Activated naive CD4-positive, alpha-beta T cell treated with anti-CD3 and anti-CD28 coated beads, Interleukin-2, amount 50 U/mL, for 72 hours (primary cell): ENCODE data around the gene AK9. TPM values are rescaled to one million over a fixed set of nuclear protein-coding genes. Genes with fewer than 3 reads are reported as not detected.
A peak's percentile ranks its signal among the peaks of the same experiment; 100 is the strongest.
"Not testable (repeated sequence)": the region's sequence is repeated elsewhere in the genome, so short reads cannot be mapped to it uniquely, and the experiment has no call there.

ENCODE experiments used
- ATAC-seq, 2 donors: fragments of 150-1000 bp; cut with Tn5 transposase; 2 replicates each; pipeline ENCODE4 v1.10.0; 2021; ENCODE audit warnings: mild to moderate bottlenecking in 2 of 2, moderate library complexity in 2 of 2
- DNase-seq, 2 donors: peaks; one replicate each; pipeline ENCODE4 v3.0.0; 2021 to 2022; ENCODE audit warnings: low spot score in 2 of 2
- H3K27ac Mint-ChIP-seq, 2 donors: one replicate each; pipeline ENCODE4 v1.8.0; 2022; ENCODE audit warnings: mild to moderate bottlenecking in 2 of 2, mixed read lengths in 2 of 2
- H3K36me3 Mint-ChIP-seq, 2 donors: one replicate each; pipeline ENCODE4 v1.8.0; 2022; ENCODE audit warnings: mixed read lengths in 2 of 2
- H3K9me3 Mint-ChIP-seq, 2 donors: one replicate each; pipeline ENCODE4 v1.8.0; 2022; ENCODE audit warnings: mixed read lengths in 2 of 2
- total RNA-seq, 2 donors: library from RNA; stranded (reverse); gene quantifications; one replicate each; pipeline ENCODE4 v1.2.3, GENCODE V29; 2022

AK9 gene
- total RNA-seq, 2 donors from 2014 or later, result 1.5 to 3.8 TPM

DNA sequence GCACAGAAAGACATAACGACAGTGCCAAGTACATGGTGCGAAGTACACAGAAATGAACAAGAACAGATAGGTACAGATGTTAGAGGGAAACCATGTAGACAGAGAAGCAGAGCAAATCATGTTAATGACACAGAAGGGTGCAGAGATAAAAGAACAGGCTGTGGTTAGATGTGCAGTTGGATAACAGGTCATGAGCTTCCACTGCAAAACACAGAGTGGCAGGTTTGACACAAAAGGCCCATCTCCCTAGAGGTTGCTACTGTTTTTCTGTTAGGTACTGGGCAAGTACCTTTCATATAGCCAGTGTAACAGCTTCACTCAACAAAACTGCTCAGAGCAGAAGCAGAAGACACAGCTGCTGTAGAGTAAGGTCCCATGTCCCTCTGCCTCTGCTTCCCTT lies 84.6 kb downstream of the AK9 start:
- H3K36me3 Mint-ChIP-seq, result peaks cover 1 to 16% of the 10 kb centered on the region in 2 donors
- no peak for DNase-seq
- H3K27ac Mint-ChIP-seq, result no peak overlapping the region
- ATAC-seq, result peak in 1 of 2 donors; percentile 49
- H3K9me3 Mint-ChIP-seq, result peaks cover 5 to 14% of the 10 kb centered on the region in 2 donors

DNA sequence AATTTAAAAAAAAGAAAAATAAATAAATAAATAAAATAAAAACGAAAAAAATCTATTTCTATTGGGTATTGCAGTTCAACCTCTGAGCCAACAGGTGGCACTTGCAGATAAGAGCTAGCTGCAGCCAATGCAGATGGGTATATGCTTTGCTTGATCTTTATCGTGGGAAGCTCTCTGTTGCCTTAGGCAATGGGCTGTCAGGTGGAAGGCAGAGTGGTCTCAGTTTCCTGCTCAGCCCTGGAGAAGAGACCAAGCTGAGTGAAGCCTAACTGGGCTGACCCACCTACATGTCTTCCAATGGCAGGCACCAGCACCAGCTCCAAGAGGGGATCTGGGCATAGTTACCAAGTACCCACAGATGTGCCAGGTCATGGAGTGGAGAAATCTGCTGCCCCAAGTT lies 95.0 kb downstream of the AK9 start:
- ATAC-seq (peak; percentile 39 to 59), DNase-seq (no peak)
- Mint-ChIP-seq H3K27ac (no peak overlapping the region), H3K9me3 (peaks cover 8 to 10% of the 10 kb centered on the region in 2 donors), H3K36me3 (peaks cover 13 to 25% of the 10 kb centered on the region in 2 donors)

DNA sequence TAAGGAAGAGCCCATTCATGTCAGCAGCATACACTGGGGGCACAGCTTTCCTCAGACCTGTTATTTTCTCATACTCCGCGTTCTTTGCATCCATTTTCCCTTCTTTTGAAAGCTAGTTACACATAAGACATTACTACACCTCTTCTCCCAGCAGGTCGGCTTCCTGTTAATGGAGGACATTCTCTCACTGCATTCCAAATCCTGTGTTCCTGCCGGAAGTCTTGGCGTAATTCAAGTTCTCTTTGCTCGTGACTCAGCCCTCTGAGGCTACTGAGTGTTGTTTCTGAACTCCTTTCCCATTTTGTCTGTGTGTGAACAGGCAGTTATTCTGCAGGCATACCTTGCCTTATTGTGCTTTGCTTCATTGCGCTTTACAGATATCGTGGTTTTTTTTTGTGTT lies 110.5 kb downstream of the AK9 start:
- ATAC-seq (no peak), DNase-seq (no peak)
- Mint-ChIP-seq H3K9me3 (peaks cover 0 to 3% of the 10 kb centered on the region in 2 donors), H3K27ac (no peak overlapping the region), H3K36me3 (peaks cover 0 to 8% of the 10 kb centered on the region in 2 donors)

DNA sequence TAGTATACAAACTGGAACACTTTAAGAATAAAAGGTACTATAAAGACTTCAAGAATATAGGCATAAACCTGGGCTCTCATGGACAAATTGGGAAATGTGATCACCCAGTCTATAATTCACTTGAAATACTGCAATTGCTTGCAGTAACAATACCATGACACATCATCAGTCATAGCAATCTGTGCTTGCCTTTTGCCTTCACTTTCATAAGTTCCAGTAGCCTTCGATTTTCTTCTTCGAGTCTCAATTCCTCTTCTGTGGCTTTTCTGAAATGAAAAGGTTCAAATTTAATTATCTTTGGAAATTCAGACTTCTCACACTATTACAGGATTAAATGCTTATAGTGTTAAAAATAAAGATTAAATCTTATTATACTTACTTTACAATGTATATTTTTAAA lies 111.6 kb downstream of the AK9 start:
- ATAC-seq, result no peak
- Mint-ChIP-seq H3K36me3 (peaks cover 0 to 8% of the 10 kb centered on the region in 2 donors), H3K9me3 (peaks cover 0 to 3% of the 10 kb centered on the region in 2 donors)

DNA sequence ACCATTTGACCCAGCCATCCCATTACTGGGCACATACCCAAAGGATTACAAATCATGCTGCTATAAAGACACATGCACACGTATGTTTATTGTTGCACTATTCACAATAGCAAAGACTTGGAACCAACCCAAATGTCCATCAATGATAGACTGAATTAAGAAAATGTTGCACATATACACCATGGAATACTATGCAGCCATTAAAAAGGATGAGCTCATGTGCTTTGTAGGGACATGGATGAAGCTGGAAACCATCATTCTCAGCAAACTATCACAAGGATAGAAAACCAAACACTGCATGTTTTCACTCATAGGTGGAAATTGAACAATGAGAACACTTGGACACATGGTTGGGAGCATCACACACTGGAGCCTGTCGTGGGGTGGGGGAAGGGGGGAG lies 121.1 kb downstream of the AK9 start:
- H3K36me3 Mint-ChIP-seq, result peaks cover 5 to 15% of the 10 kb centered on the region in 2 donors
- not testable (repeated sequence) for DNase-seq, H3K9me3 Mint-ChIP-seq, ATAC-seq, H3K27ac Mint-ChIP-seq

More for the DNA sequence above, 111.6 kb downstream of the AK9 start:
- no peak for DNase-seq
- no peak overlapping the region for H3K27ac Mint-ChIP-seq

DNA sequence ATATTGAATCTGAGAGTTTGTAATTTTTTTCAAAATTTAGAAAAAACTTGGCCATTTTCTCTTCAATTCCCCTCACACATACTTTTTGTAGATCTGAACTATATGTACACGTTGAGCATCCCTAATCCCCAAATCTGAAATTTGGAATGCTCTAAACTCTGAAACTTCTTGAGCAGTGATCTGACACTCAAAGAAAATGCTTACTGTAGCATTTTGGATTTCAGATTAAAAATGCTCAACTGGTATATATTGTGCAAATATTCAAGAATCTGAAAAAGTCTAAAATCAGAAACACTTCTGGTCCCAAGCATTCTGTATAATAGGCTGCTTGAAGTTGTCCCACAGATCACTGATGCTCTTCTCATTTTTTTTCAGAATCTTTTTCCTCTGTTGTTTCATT lies 129.2 kb downstream of the AK9 start:
- H3K9me3 Mint-ChIP-seq, result peaks cover 8% of the 10 kb centered on the region in 2 donors
- H3K27ac Mint-ChIP-seq, result no peak overlapping the region
- H3K36me3 Mint-ChIP-seq, result peaks cover 10 to 19% of the 10 kb centered on the region in 2 donors
- ATAC-seq (no peak), DNase-seq (no peak)

DNA sequence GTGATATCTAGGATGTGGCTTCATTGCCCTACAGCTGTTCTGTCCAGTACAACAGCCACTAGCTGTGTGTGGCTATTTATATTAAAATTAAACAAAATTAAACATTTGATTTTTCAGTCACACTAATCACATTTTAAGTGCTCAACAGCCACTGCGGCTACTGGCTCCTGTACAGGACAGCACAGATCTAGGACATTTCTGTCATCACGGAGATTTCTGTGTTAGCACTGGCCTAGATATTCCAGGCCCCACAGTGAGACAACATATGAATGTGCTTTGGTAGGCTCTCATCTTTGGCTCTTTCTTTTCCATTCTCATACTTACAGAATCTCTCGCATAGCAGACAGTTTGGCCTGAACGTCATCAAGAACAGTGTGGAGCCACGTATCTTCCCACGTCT lies 159.6 kb downstream of the AK9 start:
- Mint-ChIP-seq H3K9me3 (no peaks in the 10 kb centered on the region), H3K27ac (no peak overlapping the region), H3K36me3 (no peaks in the 10 kb centered on the region)
- DNase-seq, result no peak
- ATAC-seq, result no peak

DNA sequence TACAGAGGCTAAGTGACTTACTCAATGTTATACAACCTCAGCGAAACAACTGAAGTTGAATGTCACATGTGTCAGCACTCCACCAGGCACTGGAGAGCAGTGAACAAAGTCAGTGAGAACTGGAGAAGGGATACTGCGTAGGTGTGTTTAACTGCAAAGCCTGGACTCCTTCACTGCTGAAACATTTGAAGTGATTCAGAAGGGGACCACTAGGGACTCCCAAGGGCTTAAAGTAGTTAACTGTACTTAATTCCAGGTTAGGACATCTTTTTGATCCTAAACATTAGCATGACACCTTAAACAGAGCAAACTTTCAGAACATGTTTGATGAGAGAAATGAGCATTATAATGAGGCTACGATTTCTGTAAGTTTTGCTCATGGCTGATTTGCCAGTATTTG lies 163.0 kb downstream of the AK9 start:
- H3K9me3 Mint-ChIP-seq, result peaks cover 0 to 6% of the 10 kb centered on the region in 2 donors
- no peak for ATAC-seq
- peaks cover 0 to 14% of the 10 kb centered on the region in 2 donors for H3K36me3 Mint-ChIP-seq
- H3K27ac Mint-ChIP-seq, result no peak overlapping the region
- DNase-seq, result no peak

DNA sequence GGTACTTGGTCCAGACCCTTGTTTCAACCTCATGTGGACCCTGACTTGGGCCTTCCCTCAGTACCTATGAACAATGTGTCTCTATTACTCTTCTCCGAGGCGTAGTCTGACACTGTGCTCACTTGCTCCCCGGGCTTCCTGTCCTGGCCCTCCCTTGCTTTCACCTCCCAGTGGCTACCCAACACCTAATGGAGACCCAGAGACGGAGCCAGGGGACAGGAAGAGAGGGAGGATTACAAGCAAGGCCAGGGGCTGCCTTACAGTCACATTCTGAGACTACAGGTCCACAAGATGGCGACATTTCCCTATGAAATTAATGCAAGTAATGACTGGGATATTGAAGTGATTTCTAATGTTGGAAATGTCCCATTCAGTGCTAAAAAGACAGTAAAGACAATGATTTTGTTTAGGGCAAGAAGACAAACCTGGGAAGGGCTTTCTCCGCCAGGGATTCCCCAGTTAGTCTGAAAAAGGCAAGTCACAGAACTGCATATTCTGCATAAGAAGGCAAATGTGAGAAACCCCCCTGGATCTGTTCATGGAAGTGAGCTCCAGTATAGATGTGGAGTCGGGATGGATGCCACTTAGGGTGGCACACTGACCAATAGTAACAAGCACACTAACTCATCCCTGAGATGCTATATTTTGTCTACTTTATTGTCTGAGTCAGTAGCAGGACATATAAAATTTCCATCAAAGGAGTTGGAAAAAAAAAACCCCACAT lies 163.9 kb downstream of the AK9 start:
- DNase-seq (peak in 1 of 2 donors; percentile 60), ATAC-seq (peak; percentile 84 to 92)
- peak overlapping the region in 1 of 2 donors; percentile 37 for H3K27ac Mint-ChIP-seq
- peaks cover 0 to 14% of the 10 kb centered on the region in 2 donors for H3K36me3 Mint-ChIP-seq
- H3K9me3 Mint-ChIP-seq, result peaks cover 0 to 6% of the 10 kb centered on the region in 2 donors

DNA sequence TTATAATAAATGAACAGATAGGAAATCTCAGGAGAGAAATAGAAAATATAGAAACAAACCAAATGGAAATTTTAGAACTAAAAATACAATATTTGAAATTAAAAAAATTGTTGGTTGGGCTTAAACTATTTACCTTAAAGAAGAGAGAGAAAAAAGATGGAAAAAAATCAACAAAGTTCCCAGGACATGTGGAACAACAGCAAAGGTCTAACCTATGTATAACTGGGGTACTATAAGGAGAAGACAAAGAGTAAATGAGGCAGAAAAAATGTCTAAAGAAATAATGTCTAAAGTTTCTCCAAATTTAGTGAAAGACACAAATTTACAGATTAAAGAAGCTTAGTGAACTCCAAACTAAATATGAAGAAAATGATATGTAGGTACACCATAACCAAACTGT lies 166.9 kb downstream of the AK9 start:
- DNase-seq (no peak), ATAC-seq (no peak)
- Mint-ChIP-seq H3K36me3 (peaks cover 0 to 14% of the 10 kb centered on the region in 2 donors), H3K9me3 (peaks cover 0 to 6% of the 10 kb centered on the region in 2 donors), H3K27ac (no peak overlapping the region)

DNA sequence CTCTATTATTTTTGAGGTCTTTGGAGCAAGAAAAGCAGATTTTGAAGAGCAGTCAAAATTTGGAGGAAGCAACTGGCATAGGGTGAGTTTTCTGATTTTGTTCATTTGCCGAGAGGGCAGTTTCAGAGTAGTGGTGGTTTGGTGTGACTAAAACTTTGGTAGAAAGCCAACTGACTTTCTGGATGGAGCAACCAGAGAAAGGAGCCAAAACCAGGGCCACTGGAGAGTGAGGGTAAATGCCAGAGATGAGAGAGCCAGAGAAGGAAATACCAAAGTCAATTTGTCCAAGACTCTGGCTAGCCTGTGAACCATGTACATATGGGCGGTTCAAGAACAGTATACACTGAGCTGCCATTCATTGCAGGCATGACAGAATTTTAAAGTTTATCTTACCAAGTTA lies 167.5 kb downstream of the AK9 start:
- ATAC-seq (no peak), DNase-seq (no peak)
- peaks cover 0 to 6% of the 10 kb centered on the region in 2 donors for H3K9me3 Mint-ChIP-seq
- no peak overlapping the region for H3K27ac Mint-ChIP-seq
- H3K36me3 Mint-ChIP-seq, result peaks cover 0 to 14% of the 10 kb centered on the region in 2 donors

DNA sequence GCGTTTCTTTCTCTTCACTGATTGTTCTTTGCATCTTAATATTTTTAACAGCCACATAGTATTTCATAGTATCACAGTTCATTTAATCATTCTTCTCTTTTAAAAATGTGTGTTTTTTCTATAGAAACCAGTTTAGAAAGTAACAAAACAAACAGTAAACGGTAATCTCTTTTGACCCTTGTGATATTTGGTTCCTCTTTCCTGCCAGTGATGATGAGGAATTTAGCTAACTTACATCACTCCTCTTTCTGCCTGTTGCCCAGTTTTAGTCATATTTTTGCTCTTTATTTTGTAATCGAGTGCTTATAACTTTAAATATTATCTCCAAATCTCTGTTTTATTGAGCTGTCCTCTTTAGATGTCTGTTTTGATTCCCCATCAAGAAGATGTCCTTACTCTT lies 169.9 kb downstream of the AK9 start:
- H3K36me3 Mint-ChIP-seq, result peaks cover 0 to 22% of the 10 kb centered on the region in 2 donors
- H3K9me3 Mint-ChIP-seq, result peaks cover 4 to 11% of the 10 kb centered on the region in 2 donors
- ATAC-seq, result no peak
- no peak for DNase-seq
- H3K27ac Mint-ChIP-seq, result no peak overlapping the region

DNA sequence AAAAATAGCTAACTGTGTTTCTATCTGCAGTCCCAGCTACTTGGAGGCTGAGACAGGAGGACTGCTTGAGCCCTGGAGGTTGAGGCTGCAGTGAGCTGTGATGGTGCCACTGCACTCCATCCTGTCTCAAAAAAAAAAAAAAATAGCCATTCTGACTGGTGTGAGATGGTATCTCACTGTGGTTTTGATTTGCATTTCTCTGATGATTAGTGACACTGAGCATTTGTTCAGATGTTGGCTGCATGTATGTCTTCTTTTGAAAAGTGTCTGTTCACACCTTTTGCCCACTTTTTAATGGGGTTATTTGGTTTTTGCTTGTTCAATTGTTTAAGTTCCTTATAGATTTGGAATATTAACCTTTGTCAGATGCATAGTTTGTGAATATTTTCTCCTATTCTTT lies 171.4 kb downstream of the AK9 start:
- ATAC-seq, result peak in 1 of 2 donors; percentile 56
- DNase-seq, H3K27ac Mint-ChIP-seq: not testable (repeated sequence)
- Mint-ChIP-seq H3K9me3 (peaks cover 4 to 16% of the 10 kb centered on the region in 2 donors), H3K36me3 (peaks cover 0 to 22% of the 10 kb centered on the region in 2 donors)

DNA sequence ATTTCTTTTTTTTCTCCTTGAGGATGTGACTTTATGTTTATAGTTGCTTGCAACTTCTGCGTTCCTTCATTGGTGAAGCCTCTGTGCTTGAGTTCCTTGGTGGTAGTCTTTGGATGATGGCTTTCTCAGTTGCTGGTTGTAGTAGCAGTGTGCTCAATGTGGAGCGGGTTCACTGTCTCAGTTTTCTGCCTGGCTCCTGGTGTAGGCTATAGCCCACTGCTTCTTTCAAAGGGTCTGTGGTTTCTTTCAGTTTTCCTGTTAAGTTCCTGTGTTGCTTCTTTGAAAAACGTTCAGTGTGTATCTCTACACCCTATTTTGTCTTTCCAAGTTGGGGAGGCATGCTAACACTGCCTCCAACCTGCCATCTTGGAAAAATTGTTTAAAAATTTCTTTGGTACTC lies 174.1 kb downstream of the AK9 start:
- H3K27ac Mint-ChIP-seq, result peak overlapping the region in 1 of 2 donors; percentile 47
- no peak for ATAC-seq

DNA sequence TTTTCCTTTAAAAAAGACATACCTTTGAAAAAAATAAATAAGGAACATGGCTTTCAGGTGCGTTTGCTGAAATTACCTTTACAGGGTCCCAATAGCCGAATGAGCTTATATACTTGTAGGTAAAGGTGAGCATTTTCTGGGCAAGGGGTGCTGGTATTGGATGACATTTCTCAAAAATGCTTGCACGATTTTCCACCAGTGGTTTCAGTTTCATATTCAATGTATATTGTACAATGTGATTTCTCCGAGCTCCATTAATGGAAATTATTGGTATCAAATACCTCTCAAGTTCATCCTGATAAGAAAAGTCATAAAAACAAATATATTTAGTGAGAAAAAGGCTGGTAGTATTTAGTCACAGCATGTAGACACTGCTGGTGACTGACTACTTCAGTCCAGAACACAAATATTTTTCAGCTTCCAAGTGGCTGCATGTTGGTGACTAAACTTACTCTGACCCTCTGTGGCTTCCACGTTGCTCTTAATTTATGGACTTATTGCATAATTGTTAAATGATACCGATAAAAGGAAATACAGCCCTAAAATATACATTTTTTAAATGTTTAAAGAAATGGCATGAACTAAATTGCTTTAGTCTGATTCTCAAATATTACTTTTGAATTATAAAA lies 175.1 kb downstream of the AK9 start:
- Mint-ChIP-seq H3K9me3 (peaks cover 4 to 9% of the 10 kb centered on the region in 2 donors), H3K36me3 (peaks cover 0 to 8% of the 10 kb centered on the region in 2 donors), H3K27ac (peak overlapping the region in 1 of 2 donors; percentile 47)
- peak; percentile 32 to 58 for ATAC-seq
- DNase-seq, result no peak

More for the DNA sequence above, 174.1 kb downstream of the AK9 start:
- peaks cover 0 to 8% of the 10 kb centered on the region in 2 donors for H3K36me3 Mint-ChIP-seq
- no peak for DNase-seq
- peaks cover 4 to 9% of the 10 kb centered on the region in 2 donors for H3K9me3 Mint-ChIP-seq

DNA sequence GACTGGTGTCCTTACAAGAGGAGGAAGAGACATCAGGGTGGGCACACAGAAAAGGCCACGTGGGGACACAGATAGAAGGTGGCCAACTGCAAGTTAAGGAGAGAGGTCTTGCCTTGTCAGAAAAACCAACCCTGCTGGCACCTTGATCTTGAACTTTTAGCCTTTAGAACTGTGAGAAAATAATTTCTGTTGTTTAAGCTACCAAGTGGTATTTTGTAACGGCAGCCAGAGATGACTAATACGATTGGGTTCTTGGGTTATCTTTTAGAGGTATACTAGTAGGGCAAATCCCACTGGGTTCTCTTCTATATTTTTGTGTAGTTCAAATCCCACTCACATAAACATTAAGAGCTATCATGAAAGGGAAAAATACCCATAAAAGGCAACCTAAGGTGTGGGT lies 176.1 kb downstream of the AK9 start:
- Mint-ChIP-seq H3K27ac (peak overlapping the region; percentile 13 to 47), H3K9me3 (peaks cover 4 to 9% of the 10 kb centered on the region in 2 donors), H3K36me3 (peaks cover 0 to 8% of the 10 kb centered on the region in 2 donors)
- DNase-seq (no peak), ATAC-seq (peak in 1 of 2 donors; percentile 14)

DNA sequence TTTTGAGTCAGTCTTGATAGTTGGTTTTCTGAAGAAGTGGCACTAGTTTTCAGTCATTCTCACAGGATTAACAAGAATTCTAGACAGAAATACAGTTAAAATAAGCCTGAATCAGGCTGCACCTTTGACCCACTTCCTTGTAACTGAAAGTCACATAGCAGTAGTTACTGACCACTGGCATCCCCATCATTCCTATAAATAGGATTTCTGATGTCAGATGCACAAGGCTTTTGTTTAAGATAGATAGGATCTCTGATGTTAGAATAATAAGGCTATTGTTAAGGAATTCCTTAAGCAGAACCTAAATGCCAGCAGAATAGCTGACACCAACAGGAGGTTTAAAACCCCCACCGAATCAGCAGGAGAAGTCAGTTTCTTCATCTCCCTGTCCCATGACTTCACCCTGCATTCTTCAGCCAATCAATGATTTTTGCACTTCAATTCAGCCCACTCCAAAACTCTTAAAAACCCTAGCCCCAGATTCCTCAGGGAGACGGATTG lies 177.4 kb downstream of the AK9 start:
- ATAC-seq, result no peak
- Mint-ChIP-seq H3K36me3 (peaks cover 0 to 8% of the 10 kb centered on the region in 2 donors), H3K27ac (no peak overlapping the region), H3K9me3 (peaks cover 4 to 9% of the 10 kb centered on the region in 2 donors)
- DNase-seq, result no peak
